ENCODE measurements around the gene HOXD13. TPM values are rescaled to one million over a fixed set of nuclear protein-coding genes. Genes with fewer than 3 reads are reported as not detected.

HOXD13 gene
- polyA plus RNA-seq, 2 of the 4 experiments (the other 2 are of a cell fraction): 0.13 to 0.35 TPM

DNA sequence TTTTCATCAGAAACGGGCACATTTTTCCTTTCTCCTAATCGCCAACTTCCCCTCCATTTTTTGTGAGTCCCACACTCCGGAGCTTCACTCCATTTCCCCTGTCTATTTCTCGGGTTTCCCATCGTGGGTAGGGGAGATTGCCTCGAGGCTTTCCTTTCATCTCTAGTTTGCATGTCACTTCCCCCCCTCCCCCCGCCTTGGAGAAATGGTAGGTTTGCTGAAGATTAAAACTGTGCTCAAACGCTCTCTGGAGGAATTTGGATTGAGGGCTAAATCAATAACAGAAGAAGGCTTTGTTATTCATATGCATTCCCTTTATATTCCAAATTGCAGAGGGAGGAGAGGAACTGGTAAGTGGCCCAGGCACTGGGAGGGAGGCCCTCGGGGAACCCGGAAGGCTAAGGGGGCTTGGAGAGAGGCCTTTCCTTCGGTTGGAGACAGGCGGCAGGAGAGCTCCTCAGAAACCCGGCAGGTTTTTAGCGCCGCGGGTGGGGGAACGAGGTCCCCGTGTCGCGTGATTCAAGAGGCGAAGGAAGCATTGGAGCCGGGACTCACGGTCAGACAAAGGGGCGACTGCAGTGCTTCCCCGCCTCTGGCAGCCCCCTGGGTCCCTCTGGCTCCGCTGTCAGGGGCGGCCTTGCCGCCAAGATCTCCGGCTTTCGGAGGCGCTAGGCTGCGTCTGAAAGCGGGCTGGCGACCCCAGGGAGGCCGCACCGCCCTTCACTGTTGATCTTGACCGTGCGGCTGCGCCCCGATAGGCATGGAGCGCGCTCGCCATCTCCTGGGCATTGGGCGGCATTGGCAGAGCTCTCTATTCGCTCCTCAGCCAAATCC, 4.7 kb downstream of the HOXD13 start (continued):
- TF ChIP-seq RAD21 (conservative IDR thresholded peaks at IDR 0.05 in 1 of 2, IDR thresholded peaks at IDR 0.05 in 1 of 2): peak; percentile 86 to 94
- no peak for TF ChIP-seq HOXA7 (CRISPR knock-in tag; IDR thresholded peaks at IDR 0.05)
- no peak for TF ChIP-seq POLR2A (IDR thresholded peaks at IDR 0.05; ENCODE audit: low read length)
- TF ChIP-seq, protein P1, sequence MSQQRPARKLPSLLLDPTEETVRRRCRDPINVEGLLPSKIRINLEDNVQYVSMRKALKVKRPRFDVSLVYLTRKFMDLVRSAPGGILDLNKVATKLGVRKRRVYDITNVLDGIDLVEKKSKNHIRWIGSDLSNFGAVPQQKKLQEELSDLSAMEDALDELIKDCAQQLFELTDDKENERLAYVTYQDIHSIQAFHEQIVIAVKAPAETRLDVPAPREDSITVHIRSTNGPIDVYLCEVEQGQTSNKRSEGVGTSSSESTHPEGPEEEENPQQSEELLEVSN (IDR thresholded peaks at IDR 0.05; ENCODE audit: borderline replicate concordance, low read depth): peak; percentile 59
- TF ChIP-seq, protein P2, sequence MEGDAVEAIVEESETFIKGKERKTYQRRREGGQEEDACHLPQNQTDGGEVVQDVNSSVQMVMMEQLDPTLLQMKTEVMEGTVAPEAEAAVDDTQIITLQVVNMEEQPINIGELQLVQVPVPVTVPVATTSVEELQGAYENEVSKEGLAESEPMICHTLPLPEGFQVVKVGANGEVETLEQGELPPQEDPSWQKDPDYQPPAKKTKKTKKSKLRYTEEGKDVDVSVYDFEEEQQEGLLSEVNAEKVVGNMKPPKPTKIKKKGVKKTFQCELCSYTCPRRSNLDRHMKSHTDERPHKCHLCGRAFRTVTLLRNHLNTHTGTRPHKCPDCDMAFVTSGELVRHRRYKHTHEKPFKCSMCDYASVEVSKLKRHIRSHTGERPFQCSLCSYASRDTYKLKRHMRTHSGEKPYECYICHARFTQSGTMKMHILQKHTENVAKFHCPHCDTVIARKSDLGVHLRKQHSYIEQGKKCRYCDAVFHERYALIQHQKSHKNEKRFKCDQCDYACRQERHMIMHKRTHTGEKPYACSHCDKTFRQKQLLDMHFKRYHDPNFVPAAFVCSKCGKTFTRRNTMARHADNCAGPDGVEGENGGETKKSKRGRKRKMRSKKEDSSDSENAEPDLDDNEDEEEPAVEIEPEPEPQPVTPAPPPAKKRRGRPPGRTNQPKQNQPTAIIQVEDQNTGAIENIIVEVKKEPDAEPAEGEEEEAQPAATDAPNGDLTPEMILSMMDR (IDR thresholded peaks at IDR 0.05): peak; percentile 88
- TF ChIP-seq FOXS1 (CRISPR knock-in tag; IDR thresholded peaks at IDR 0.05): no peak
- 0 out of 2 replicates have a peak, but pooled peaks have one; percentile 21 for TF ChIP-seq PHF8 (IDR thresholded peaks at IDR 0.05; ENCODE audit: borderline replicate concordance, low read depth)
- TF ChIP-seq NFE2L2 (conservative IDR thresholded peaks at IDR 0.05; ENCODE audit: low read length): no peak
- no peak for TF ChIP-seq ZC3H11A (IDR thresholded peaks at IDR 0.05)
- no peak for TF ChIP-seq RCOR1 (IDR thresholded peaks at IDR 0.05; ENCODE audit: low read depth, low read length)

DNA sequence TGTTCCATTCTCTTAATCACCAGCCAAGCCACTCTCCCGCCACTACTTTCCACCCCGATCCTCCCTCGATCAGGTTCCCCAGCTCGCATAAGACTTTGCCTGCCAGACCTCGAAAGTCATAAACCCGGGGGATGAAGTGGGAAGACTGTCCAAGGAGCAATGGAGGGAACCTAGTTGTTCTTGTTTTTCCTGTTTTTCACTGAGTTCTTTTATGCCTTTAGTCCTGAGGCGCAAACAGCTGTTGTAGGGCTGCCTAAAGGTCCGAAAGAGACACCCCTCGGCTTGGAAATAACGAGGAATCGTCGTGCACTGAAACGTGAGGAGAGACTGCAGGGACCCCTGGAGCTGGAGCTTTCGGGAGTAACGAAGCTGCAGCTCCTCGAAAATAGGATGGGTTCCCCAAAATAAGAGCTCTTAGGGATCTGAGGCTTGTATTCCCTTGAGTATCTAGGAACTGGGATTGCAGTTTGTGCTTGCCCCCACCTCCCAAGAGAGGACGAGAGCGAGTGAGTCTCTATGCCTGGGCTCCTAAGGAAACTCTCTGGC, 5.4 kb downstream of the HOXD13 start:
- ChIA-PET CTCF (interaction anchor here (0.6 to 4.5 kb wide), 32 partner anchors 9 to 1443 kb away, joined by 3 to 57 read pairs (median 4); partner anchors contain the start of genes EVX2 and HOXD11), POLR2A (interaction anchor here (0.5 to 1.1 kb wide), 2 partner anchors 13 to 35 kb away, joined by 3 to 4 read pairs; no protein-coding TSS in a partner anchor)
- peak overlapping the region in 1 of 2 experiments; percentile 90; a peak in 3 of 6 replicates for H3K27ac ChIP-seq
- peaks cover 7% of the 10 kb centered on the region; the same call in 2 of the 3 replicates for H3K4me1 ChIP-seq
- DNase-seq (ENCODE audit: low read depth in 1 of 2, low spot score in 1 of 2) (no peak), FAIRE-seq (no peak), ATAC-seq (peak; percentile 21 to 46; a peak in 4 of 6 replicates)
- peak overlapping the region; percentile 55 for H3K4me3 ChIP-seq
- TF ChIP-seq SMC3 (IDR thresholded peaks at IDR 0.05) (no peak), HOXB13 (CRISPR knock-in tag; IDR thresholded peaks at IDR 0.05; ENCODE audit: low read depth) (no peak), CHD2 (IDR thresholded peaks at IDR 0.05; ENCODE audit: low read length, partially characterized antibody) (no peak), ZC3H11A (IDR thresholded peaks at IDR 0.05) (no peak), GATA3 (IDR thresholded peaks at IDR 0.05; ENCODE audit: borderline replicate concordance) (no peak), POLR2AphosphoS2 (conservative IDR thresholded peaks at IDR 0.05; ENCODE audit: low read length) (no peak), FOXS1 (CRISPR knock-in tag; IDR thresholded peaks at IDR 0.05) (no peak), RAD21 (conservative IDR thresholded peaks at IDR 0.05 in 1 of 2, IDR thresholded peaks at IDR 0.05 in 1 of 2) (0 out of 5 replicates have a peak, but pooled peaks of 1 of the 2 experiments have one; percentile 8), TFCP2L1 (CRISPR knock-in tag; IDR thresholded peaks at IDR 0.05) (no peak), CHD4 (IDR thresholded peaks at IDR 0.05; ENCODE audit: borderline replicate concordance) (no peak)
- TF ChIP-seq, protein P1 (IDR thresholded peaks at IDR 0.05; ENCODE audit: borderline replicate concordance, low read depth): 0 out of 2 replicates have a peak, but pooled peaks have one; percentile 46
- TF ChIP-seq, protein P3, sequence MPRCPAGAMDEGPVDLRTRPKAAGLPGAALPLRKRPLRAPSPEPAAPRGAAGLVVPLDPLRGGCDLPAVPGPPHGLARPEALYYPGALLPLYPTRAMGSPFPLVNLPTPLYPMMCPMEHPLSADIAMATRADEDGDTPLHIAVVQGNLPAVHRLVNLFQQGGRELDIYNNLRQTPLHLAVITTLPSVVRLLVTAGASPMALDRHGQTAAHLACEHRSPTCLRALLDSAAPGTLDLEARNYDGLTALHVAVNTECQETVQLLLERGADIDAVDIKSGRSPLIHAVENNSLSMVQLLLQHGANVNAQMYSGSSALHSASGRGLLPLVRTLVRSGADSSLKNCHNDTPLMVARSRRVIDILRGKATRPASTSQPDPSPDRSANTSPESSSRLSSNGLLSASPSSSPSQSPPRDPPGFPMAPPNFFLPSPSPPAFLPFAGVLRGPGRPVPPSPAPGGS (IDR thresholded peaks at IDR 0.05): no peak
- H3K9me3 ChIP-seq: no peaks in the 10 kb centered on the region
- WGBS (ENCODE audit: missing lambda C conversion rate): 7% methylated on average over 18 of the region's 18 CpGs
- H3K4me2 ChIP-seq: peak overlapping the region; percentile 84

Measured in A549 (cell line).